Tibial nerve (tissue), 3 donors: Measurements from ENCODE around the gene PTGDS.

Experiments used
- POLR2A ChIP-seq, 2 donors: fragments of 450-650 bp; IDR thresholded peaks; one replicate each; pipeline ENCODE4 v1.6.1; 2017; ENCODE audit warnings: antibody characterized with exemption in 2 of 2, mild to moderate bottlenecking in 2 of 2, moderate library complexity in 2 of 2
- TF ChIP-seq, protein P1 (sequence below), 5 experiments: fragments of 200-600 bp in 3 of 5; fragments of 450-650 bp in 2 of 5; sonication (generic) in 3 of 5; IDR thresholded peaks; one replicate each; pipeline ENCODE4 v1.5.1; 2016 to 2019; ENCODE audit warnings: antibody characterized with exemption in 5 of 5, mild to moderate bottlenecking in 3 of 5, moderate library complexity in 2 of 5

DNA sequence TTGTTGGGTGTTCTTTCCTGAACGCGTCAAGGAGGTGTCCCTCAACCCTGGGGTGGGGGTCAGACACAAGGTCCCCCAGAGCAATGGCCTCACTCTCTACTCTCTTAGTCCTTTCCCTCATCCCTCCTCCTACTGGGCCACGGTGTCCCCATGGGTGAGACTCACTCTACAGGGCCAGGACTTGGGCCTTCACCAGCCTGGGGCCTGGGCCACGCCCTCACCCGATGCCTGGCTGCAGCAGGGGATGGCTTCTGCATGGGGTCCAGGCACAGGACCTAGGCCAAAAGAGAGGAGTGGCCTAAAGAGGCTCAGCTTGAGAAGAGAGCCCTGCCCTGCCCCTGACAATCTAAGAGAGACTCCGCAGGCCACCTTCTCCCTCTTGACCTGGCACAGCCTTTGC lies 19.4 kb upstream of the PTGDS start:
- TF ChIP-seq POLR2A (IDR thresholded peaks at IDR 0.05): no peak
- TF ChIP-seq, protein P1, sequence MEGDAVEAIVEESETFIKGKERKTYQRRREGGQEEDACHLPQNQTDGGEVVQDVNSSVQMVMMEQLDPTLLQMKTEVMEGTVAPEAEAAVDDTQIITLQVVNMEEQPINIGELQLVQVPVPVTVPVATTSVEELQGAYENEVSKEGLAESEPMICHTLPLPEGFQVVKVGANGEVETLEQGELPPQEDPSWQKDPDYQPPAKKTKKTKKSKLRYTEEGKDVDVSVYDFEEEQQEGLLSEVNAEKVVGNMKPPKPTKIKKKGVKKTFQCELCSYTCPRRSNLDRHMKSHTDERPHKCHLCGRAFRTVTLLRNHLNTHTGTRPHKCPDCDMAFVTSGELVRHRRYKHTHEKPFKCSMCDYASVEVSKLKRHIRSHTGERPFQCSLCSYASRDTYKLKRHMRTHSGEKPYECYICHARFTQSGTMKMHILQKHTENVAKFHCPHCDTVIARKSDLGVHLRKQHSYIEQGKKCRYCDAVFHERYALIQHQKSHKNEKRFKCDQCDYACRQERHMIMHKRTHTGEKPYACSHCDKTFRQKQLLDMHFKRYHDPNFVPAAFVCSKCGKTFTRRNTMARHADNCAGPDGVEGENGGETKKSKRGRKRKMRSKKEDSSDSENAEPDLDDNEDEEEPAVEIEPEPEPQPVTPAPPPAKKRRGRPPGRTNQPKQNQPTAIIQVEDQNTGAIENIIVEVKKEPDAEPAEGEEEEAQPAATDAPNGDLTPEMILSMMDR (IDR thresholded peaks at IDR 0.05): no peak
